IMR-90 (cell line): Measurements from ENCODE around the gene E2F4. TPM values are rescaled to one million over a fixed set of nuclear protein-coding genes. Genes with fewer than 3 reads are reported as not detected.

Source experiments
- ATAC-seq: fragments of 200-7000 bp; cut with Tn5 transposase; 2 replicates; pipeline ENCODE4 v1.9.1; 2020; ENCODE audit warnings: low read depth, mild to moderate bottlenecking, moderate library complexity
- BruUV-seq: library from RNA; stranded (reverse); fragments of 400-500 nt; replicated peaks from 2 replicates; lab custom pipeline; 2021; lab: Mats Ljungman, UMichigan
- CTCF ChIA-PET: fragments of 300-600 bp; formaldehyde crosslinking; extraction: SDS; loops from one replicate; lab custom pipeline; 2021; ENCODE audit warnings: antibody characterized with exemption; lab: Yijun Ruan, JAX
- POLR2A ChIA-PET: fragments of 300-600 bp; sonication (Branson Sonifier 250); formaldehyde crosslinking; loops from one replicate; lab custom pipeline; 2022; ENCODE audit warnings: antibody characterized with exemption; ENCODE audit not compliant: unreplicated experiment; lab: Charles Lee
- DNase-seq: peaks from one replicate; pipeline ENCODE4 v3.0.0; 2013
- H2AFZ ChIP-seq: replicated peaks from 2 replicates; pipeline ENCODE3; 2013; ENCODE audit warnings: low read length, mild to moderate bottlenecking; ENCODE audit not compliant: poor library complexity
- H2AK5ac ChIP-seq: 2 replicates; pipeline ENCODE4 v1.6.1; 2013; ENCODE audit warnings: low read depth, low read length, inconsistent platforms
- H2AK9ac ChIP-seq: replicated peaks from 2 replicates; pipeline ENCODE3; 2013; ENCODE audit warnings: mild to moderate bottlenecking, low read depth, low read length, moderate library complexity; ENCODE audit not compliant: poor library complexity
- H2BK120ac ChIP-seq: 2 replicates; pipeline ENCODE4 v1.6.1; 2013; ENCODE audit warnings: low read depth, low read length, inconsistent platforms
- H2BK15ac ChIP-seq: 3 replicates; pipeline ENCODE4 v1.6.1; 2013; ENCODE audit warnings: low read depth, low read length, inconsistent platforms
- H2BK20ac ChIP-seq: 2 replicates; pipeline ENCODE4 v1.6.1; 2013; ENCODE audit warnings: low read depth, mild to moderate bottlenecking, inconsistent platforms, low read length, moderate library complexity
- H2BK5ac ChIP-seq: 2 replicates; pipeline ENCODE4 v1.6.1; 2013; ENCODE audit warnings: mild to moderate bottlenecking, low read depth, low read length, inconsistent platforms; ENCODE audit not compliant: poor library complexity, severe bottlenecking
- H3K14ac ChIP-seq: replicated peaks from 2 replicates; pipeline ENCODE4 v1.6.1; 2013; ENCODE audit warnings: low read depth, low read length, inconsistent platforms
- H3K18ac ChIP-seq: 2 replicates; pipeline ENCODE4 v1.6.1; 2013; ENCODE audit warnings: low read depth, low read length, control low read depth
- H3K23ac ChIP-seq: 2 replicates; pipeline ENCODE4 v1.6.1; 2013; ENCODE audit warnings: low read depth, low read length, inconsistent platforms
- H3K27ac ChIP-seq: 2 replicates; pipeline ENCODE4 v1.5.1; 2013; ENCODE audit warnings: mild to moderate bottlenecking, control low read depth, low read length; ENCODE audit not compliant: insufficient read depth
- H3K27me3 ChIP-seq: 2 replicates; pipeline ENCODE4 v1.6.1; 2013; ENCODE audit warnings: low read length; ENCODE audit not compliant: control insufficient read depth, insufficient read depth
- H3K36me3 ChIP-seq: 2 replicates; pipeline ENCODE4 v1.6.1; 2013; ENCODE audit warnings: low read length, mixed read lengths; ENCODE audit not compliant: control insufficient read depth, insufficient read depth
- H3K4ac ChIP-seq: 2 replicates; pipeline ENCODE4 v1.6.1; 2013; ENCODE audit warnings: low read depth, low read length, inconsistent platforms
- H3K4me1 ChIP-seq: 2 replicates; pipeline ENCODE4 v1.6.1; 2013; ENCODE audit warnings: low read length, mixed read lengths; ENCODE audit not compliant: control insufficient read depth, insufficient read depth
- H3K4me2 ChIP-seq: 2 replicates; pipeline ENCODE4 v1.6.1; 2013; ENCODE audit warnings: low read depth, mild to moderate bottlenecking, control low read depth, low read length, moderate library complexity
- H3K4me3 ChIP-seq: 2 replicates; pipeline ENCODE4 v1.5.1; 2013; ENCODE audit warnings: low read depth, mild to moderate bottlenecking, control low read depth, low read length, moderate library complexity; ENCODE audit not compliant: insufficient read depth
- H3K56ac ChIP-seq: 2 replicates; pipeline ENCODE4 v1.6.1; 2013; ENCODE audit warnings: low read length, inconsistent platforms; ENCODE audit not compliant: insufficient read depth; ENCODE audit errors: extremely low read depth
- H3K79me1 ChIP-seq, 2 experiments: 2 replicates each; pipeline ENCODE4 v1.6.1; 2013; ENCODE audit warnings: low read length in 2 of 2, inconsistent platforms in 1 of 2, low read depth in 1 of 2
- H3K9ac ChIP-seq: 2 replicates; pipeline ENCODE4 v1.6.1; 2013; ENCODE audit warnings: low read depth, low read length, control low read depth
- H3K9me1 ChIP-seq: 2 replicates; pipeline ENCODE4 v1.6.1; 2013; ENCODE audit warnings: low read length, inconsistent platforms; ENCODE audit not compliant: insufficient read depth
- H3K9me3 ChIP-seq: 2 replicates; pipeline ENCODE4 v1.6.1; 2013; ENCODE audit warnings: low read length; ENCODE audit not compliant: control insufficient read depth, insufficient read depth
- H4K20me1 ChIP-seq: 2 replicates; pipeline ENCODE4 v1.6.1; 2013; ENCODE audit warnings: low read length, inconsistent platforms; ENCODE audit not compliant: insufficient read depth
- H4K5ac ChIP-seq: 2 replicates; pipeline ENCODE4 v1.6.1; 2013; ENCODE audit warnings: mild to moderate bottlenecking, low read depth, low read length, control low read depth
- H4K8ac ChIP-seq, 2 experiments: 2 replicates each; pipeline ENCODE4 v1.6.1; 2013; ENCODE audit warnings: low read depth in 2 of 2, low read length in 2 of 2, control low read depth in 1 of 2, inconsistent platforms in 1 of 2
- H4K91ac ChIP-seq: 2 replicates; pipeline ENCODE4 v1.6.1; 2013; ENCODE audit warnings: low read depth, low read length, inconsistent platforms; ENCODE audit not compliant: insufficient read depth
- BHLHE40 ChIP-seq: fragments of 150-350 bp; IDR thresholded peaks from 2 replicates; pipeline ENCODE4 v1.6.1; 2016; ENCODE audit warnings: mild to moderate bottlenecking, low read depth, low read length
- CEBPB ChIP-seq: IDR thresholded peaks from 2 replicates; pipeline ENCODE4 v1.6.1; 2012; ENCODE audit warnings: low read depth, low read length, improper control_type of control experiment
- CHD1 ChIP-seq: IDR thresholded peaks from 2 replicates; pipeline ENCODE4 v1.6.1; 2012; ENCODE audit warnings: low read depth, low read length, improper control_type of control experiment
- CTCF ChIP-seq: conservative IDR thresholded peaks from 2 replicates; pipeline ENCODE4 v1.5.1; 2012; ENCODE audit warnings: mild to moderate bottlenecking, low read depth, low read length, improper control_type of control experiment
- ELK1 ChIP-seq: fragments of 150-350 bp; IDR thresholded peaks from 2 replicates; pipeline ENCODE4 v1.6.1; 2016; ENCODE audit warnings: low read depth, mild to moderate bottlenecking, low read length, moderate library complexity, borderline replicate concordance
- FOS ChIP-seq: fragments of 150-350 bp; IDR thresholded peaks from 2 replicates; pipeline ENCODE4 v1.6.1; 2016; ENCODE audit warnings: low read depth, low read length
- MAFK ChIP-seq: IDR thresholded peaks from 2 replicates; pipeline ENCODE4 v1.6.1; 2012; ENCODE audit warnings: low read depth, low read length, improper control_type of control experiment
- MAZ ChIP-seq: IDR thresholded peaks from 2 replicates; pipeline ENCODE4 v1.6.1; 2012; ENCODE audit warnings: low read depth, mild to moderate bottlenecking, low read length, improper control_type of control experiment, moderate library complexity, borderline replicate concordance
- MXI1 ChIP-seq: IDR thresholded peaks from 2 replicates; pipeline ENCODE4 v1.6.1; 2012; ENCODE audit warnings: low read depth, mild to moderate bottlenecking, low read length, moderate library complexity, borderline replicate concordance
- NFE2L2 ChIP-seq: fragments of 150-350 bp; IDR thresholded peaks from 2 replicates; pipeline ENCODE4 v1.6.1; 2016; ENCODE audit warnings: low read depth, mild to moderate bottlenecking, low read length
- POLR2A ChIP-seq: IDR thresholded peaks from 2 replicates; pipeline ENCODE4 v1.6.1; 2012; ENCODE audit warnings: mild to moderate bottlenecking, low read depth, low read length
- RAD21 ChIP-seq: IDR thresholded peaks from 2 replicates; pipeline ENCODE4 v1.6.1; 2012; ENCODE audit warnings: low read length, improper control_type of control experiment
- RCOR1 ChIP-seq: IDR thresholded peaks from 2 replicates; pipeline ENCODE4 v1.6.1; 2012; ENCODE audit warnings: mild to moderate bottlenecking, low read length, improper control_type of control experiment; ENCODE audit not compliant: insufficient replicate concordance
- RFX5 ChIP-seq: IDR thresholded peaks from 2 replicates; pipeline ENCODE4 v1.8.0; 2012; ENCODE audit warnings: low read depth, mild to moderate bottlenecking, low read length, moderate library complexity
- SMC3 ChIP-seq: fragments of 150-350 bp; IDR thresholded peaks from 2 replicates; pipeline ENCODE4 v1.6.1; 2016; ENCODE audit warnings: low read depth, mild to moderate bottlenecking, antibody characterized with exemption, low read length, moderate library complexity
- WGBS, 2 experiments: methylation state at CpG; one replicate each; pipeline versions ENCODE4 v1.1.5 to v1.1.7; 2013; ENCODE audit warnings: missing lambda C conversion rate in 2 of 2; ENCODE audit not compliant: insufficient read length in 1 of 2; ENCODE audit errors: extremely low coverage in 2 of 2; 5-methylcytosine and 5-hydroxymethylcytosine counted together
- dilution Hi-C: fragments of 300-500 bp; cut with HindIII; formaldehyde crosslinking; loops from one replicate; pipeline ENCODE4 v1.14.3; 2018; ENCODE audit warnings: low sequenced_read_pairs; ENCODE audit not compliant: unreplicated experiment
- in situ Hi-C: fragments of 300-500 bp; cut with MboI; formaldehyde crosslinking; loops from 3 replicates; pipeline ENCODE4 v1.14.3; 2019; ENCODE audit warnings: low sequenced_read_pairs, inconsistent platforms, mixed read lengths
- intact Hi-C: fragments of 100-400 bp; cut with micrococcal nuclease; formaldehyde crosslinking; loops from 2 replicates; pipeline ENCODE4 v1.10.0; 2022
- polyA plus RNA-seq, 3 experiments: library from polyadenylated mRNA; depleted of rRNA; stranded (reverse); fragments of >200 nt; gene quantifications; 2 replicates each; pipeline ENCODE4 v1.2.3, GENCODE V29; 2012; ENCODE audit warnings: low replicate concordance in 1 of 3
- total RNA-seq: library from RNA; depleted of rRNA; stranded (reverse); fragments of >200 nt; gene quantifications from 2 replicates; pipeline ENCODE4 v1.2.3, GENCODE V29; 2012

The E2F4 gene
- total and polyA plus RNA-seq, 2 of the 4 experiments (the other 2 are of a cell fraction) = 63.4 to 103 TPM

- Histone ChIP-seq H3K23ac (no peak overlapping the region), H3K4ac (no peak overlapping the region), H3K56ac (no peak overlapping the region), H4K20me1 (peaks cover 7% of the 10 kb centered on the region; the same call in 1 of the 2 replicates), H3K9me3 (no peaks in the 10 kb centered on the region), H4K5ac (no peak overlapping the region), H2BK5ac (no peak overlapping the region), H2BK20ac (no peak overlapping the region), H3K9me1 (peaks cover 12% of the 10 kb centered on the region), H2BK15ac (no peak overlapping the region), H3K4me3 (no peak overlapping the region), H3K36me3 (peaks cover 59% of the 10 kb centered on the region), H3K4me1 (peaks cover 12% of the 10 kb centered on the region), H2AK9ac (peak overlapping the region; percentile 1), H2AFZ (no peak overlapping the region), H4K91ac (no peak overlapping the region), H4K8ac (no peak overlapping the region), H3K27me3 (no peaks in the 10 kb centered on the region), H3K18ac (no peak overlapping the region), H3K27ac (no peak overlapping the region), H2AK5ac (no peak overlapping the region), H2BK120ac (no peak overlapping the region), H3K4me2 (no peak overlapping the region), H3K9ac (no peak overlapping the region), H3K79me1 (peaks cover 27 to 65% of the 10 kb centered on the region in 2 experiments), H3K14ac (no peak overlapping the region)
- ChIA-PET POLR2A (no interaction called here), CTCF (no interaction called here)
- dilution Hi-C loops = no loop called here
- 96% methylated on average over 24 of the region's 32 CpGs; no CpG with 5 or more reads in 1 of the 2 experiments for WGBS, 2 experiments
- BruUV-seq = no TSS peak
- DNase-seq (no peak), ATAC-seq (no peak)
- intact Hi-C loops = no loop called here
- TF ChIP-seq NFE2L2 = no peak
- TF ChIP-seq MXI1 = no peak
- no peak for TF ChIP-seq RCOR1
- no peak for TF ChIP-seq ELK1
- TF ChIP-seq MAFK = no peak
- TF ChIP-seq FOS = no peak
- no peak for TF ChIP-seq RAD21
- TF ChIP-seq RFX5 = no peak
- no peak for TF ChIP-seq BHLHE40
- no peak for TF ChIP-seq CEBPB
- TF ChIP-seq MAZ = no peak
- no peak for TF ChIP-seq POLR2A
- TF ChIP-seq CHD1 = no peak
- no peak for TF ChIP-seq CTCF
- TF ChIP-seq SMC3 = no peak
- in situ Hi-C loops = no loop called here
Measured at GRCh38 chr16:67229906-67230808, 38.2 kb downstream of the E2F4 start.
